Testis (tissue), 3 donors: ENCODE results near the gene SPATA32. TPM values are rescaled to one million over a fixed set of nuclear protein-coding genes. Genes with fewer than 3 reads are reported as not detected.
A peak's percentile ranks its signal among the peaks of the same experiment; 100 is the strongest.

ENCODE experiments used
- DNase-seq: peaks from one replicate; pipeline ENCODE4 v3.0.0-alpha.2; 2019
- H3K27ac ChIP-seq, 2 donors: fragments of 200-600 bp; sonication (generic); one replicate each; pipeline ENCODE4 v1.5.1; 2019
- H3K27me3 ChIP-seq: fragments of 200-600 bp; sonication (generic); one replicate; pipeline ENCODE4 v1.5.1; 2019
- H3K36me3 ChIP-seq: fragments of 200-600 bp; sonication (generic); one replicate; pipeline ENCODE4 v1.5.1; 2017; ENCODE audit warnings: low read depth; ENCODE audit errors: missing control alignments
- H3K4me1 ChIP-seq: fragments of 200-600 bp; sonication (generic); one replicate; pipeline ENCODE4 v1.5.1; 2019
- H3K4me3 ChIP-seq, 2 donors: fragments of 200-600 bp; sonication (generic); one replicate each; pipeline ENCODE4 v1.5.1; 2017 to 2019
- H3K9me3 ChIP-seq: fragments of 200-600 bp; sonication (generic); one replicate; pipeline ENCODE4 v1.5.1; 2017
- CTCF ChIP-seq, 3 experiments: fragments of 450-650 bp in 2 of 3; fragments of 200-600 bp in 1 of 3; sonication (generic) in 1 of 3; IDR thresholded peaks; one replicate each; pipeline ENCODE4 v1.5.1; 2016 to 2019; ENCODE audit warnings: antibody characterized with exemption in 3 of 3, mild to moderate bottlenecking in 2 of 3, moderate library complexity in 1 of 3
- POLR2A ChIP-seq: fragments of 450-650 bp; IDR thresholded peaks from one replicate; pipeline ENCODE4 v1.6.1; 2017; ENCODE audit warnings: antibody characterized with exemption, mild to moderate bottlenecking, moderate library complexity
- WGBS, 2 donors: methylation state at CpG; one replicate each; pipeline ENCODE4 v1.1.5; 2018; 5-methylcytosine and 5-hydroxymethylcytosine counted together
- intact Hi-C: fragments of 100-400 bp; cut with DNase I; formaldehyde crosslinking; loops from one replicate; pipeline ENCODE4 v1.15.1; 2023; ENCODE audit warnings: low total_unique reads
- polyA plus RNA-seq: library from polyadenylated mRNA; stranded (reverse); fragments of 350-450 nt; fragmentation: Illumina TruSeq; extraction: RNeasy Lipid Tissue Mini Kit (QIAGEN cat#74804); gene quantifications from one replicate; pipeline ENCODE4 v1.2.3, GENCODE V29; 2014; ENCODE audit warnings: low read depth, low replicate concordance; ENCODE audit not compliant: insufficient read depth
- total RNA-seq, 2 donors: library from RNA; depleted of rRNA; stranded (reverse); fragments of >200 nt; gene quantifications; one replicate each; pipeline ENCODE4 v1.2.3, GENCODE V29; 2016

The SPATA32 gene
- total and polyA plus RNA-seq, 3 donors from 2014 or later, result 15.5 to 72.0 (median 47.4) TPM

DNA sequence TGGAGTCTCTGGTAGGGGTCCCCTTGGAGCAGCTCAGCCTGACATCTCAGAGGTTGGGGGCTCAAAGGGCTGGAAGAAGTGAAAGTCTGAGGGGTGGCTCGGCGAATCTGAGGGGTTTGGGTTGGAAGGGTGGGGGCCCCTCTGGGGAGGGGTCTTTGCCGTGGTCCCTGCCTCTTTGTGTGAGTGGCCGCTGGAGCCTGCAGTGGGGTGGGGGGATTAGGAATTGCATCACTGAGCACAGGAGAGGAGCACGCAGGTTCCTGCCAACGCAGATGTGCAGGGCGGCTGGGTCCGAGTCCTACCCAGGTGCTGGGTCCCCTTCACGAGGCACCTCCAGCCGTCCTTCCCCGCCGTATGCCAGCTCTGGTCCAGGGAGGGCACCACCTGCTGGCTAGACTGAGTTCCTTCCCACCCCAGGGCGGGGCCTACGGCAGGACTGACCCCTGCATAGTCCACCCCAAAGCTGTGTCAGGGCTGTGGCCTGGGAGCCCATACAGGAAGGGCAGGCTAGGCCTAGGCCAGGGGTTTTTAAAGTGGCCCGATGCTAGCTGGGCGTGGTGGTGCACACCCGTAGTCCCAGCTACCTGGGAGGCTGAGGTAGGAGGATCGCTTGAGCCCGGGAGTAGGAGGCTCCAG, 30.3 kb downstream of the SPATA32 start:
- H3K9me3 ChIP-seq, result no peaks in the 10 kb centered on the region
- H3K4me1 ChIP-seq, result peaks cover 7% of the 10 kb centered on the region
- WGBS, 2 donors, result 84 to 90% methylated on average over 6 to 19 of the region's 19 CpGs
- no peaks in the 10 kb centered on the region for H3K36me3 ChIP-seq
- H3K27ac ChIP-seq, result no peak overlapping the region
- H3K27me3 ChIP-seq, result no peaks in the 10 kb centered on the region
- no peak overlapping the region for H3K4me3 ChIP-seq
- intact Hi-C loops, result loop anchor here (10.0 kb wide), 1 partner anchor 153 kb away; no protein-coding TSS in a partner anchor
- DNase-seq, result no peak
- TF ChIP-seq POLR2A (no peak), CTCF (IDR thresholded peaks at IDR 0.05) (no peak)

GRCh38 chr17:45230787-45231480, 31.0 kb downstream of the SPATA32 start:
- Histone ChIP-seq H3K36me3 (no peaks in the 10 kb centered on the region), H3K9me3 (no peaks in the 10 kb centered on the region), H3K4me3 (no peak overlapping the region), H3K27ac (no peak overlapping the region), H3K4me1 (peaks cover 10% of the 10 kb centered on the region), H3K27me3 (no peaks in the 10 kb centered on the region)
- intact Hi-C loops, result loop anchor here (10.0 kb wide), 1 partner anchor 154 kb away; no protein-coding TSS in a partner anchor
- TF ChIP-seq CTCF (IDR thresholded peaks at IDR 0.05) (no peak), POLR2A (no peak)
- no peak for DNase-seq
- 53 to 58% methylated on average over 6 to 12 of the region's 12 CpGs for WGBS, 2 donors

GRCh38 chr17:45230410-45230786, 31.5 kb downstream of the SPATA32 start:
- intact Hi-C loops, result loop anchor here (10.0 kb wide), 1 partner anchor 154 kb away; no protein-coding TSS in a partner anchor
- H3K27ac ChIP-seq, result no peak overlapping the region

DNA sequence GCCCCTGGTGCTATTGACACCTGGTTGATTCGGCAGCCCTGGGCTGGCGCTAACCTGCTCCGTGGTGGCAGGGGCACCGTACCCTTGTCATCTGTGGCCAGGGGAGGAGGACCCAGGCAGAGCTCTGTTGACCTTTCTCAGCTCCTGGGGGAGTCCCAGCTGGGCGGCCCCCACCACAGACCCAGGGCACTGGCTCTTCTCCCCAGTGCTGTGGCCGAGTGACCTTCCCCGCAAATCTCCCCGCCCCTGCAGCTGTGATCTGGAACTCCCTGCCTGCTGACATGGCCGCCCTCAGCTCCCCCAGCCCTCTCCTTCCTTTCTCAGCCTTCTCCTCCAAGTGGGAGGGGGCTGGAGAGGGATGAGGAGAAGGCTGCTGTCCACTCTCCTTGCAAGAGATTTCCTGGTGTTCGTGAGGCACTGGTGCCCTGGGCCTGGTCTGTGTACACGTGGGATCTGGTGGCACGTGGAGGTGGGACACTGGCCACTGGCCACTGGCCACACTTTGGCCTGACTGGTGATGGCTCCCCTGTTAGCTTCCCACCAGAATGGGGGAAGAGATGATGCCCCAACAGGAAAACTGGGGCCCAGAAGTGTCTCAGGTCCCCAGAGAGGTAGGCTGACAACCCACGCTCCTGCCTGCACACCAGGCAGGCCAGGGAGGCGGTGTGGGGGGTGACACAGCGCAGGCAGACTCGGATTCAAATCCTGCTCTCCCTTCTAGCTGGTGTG, 32.0 kb downstream of the SPATA32 start:
- no peak for DNase-seq
- Histone ChIP-seq H3K9me3 (no peaks in the 10 kb centered on the region), H3K4me1 (peaks cover 10% of the 10 kb centered on the region), H3K27ac (peak overlapping the region in 1 of 2 donors; percentile 24), H3K36me3 (no peaks in the 10 kb centered on the region), H3K4me3 (no peak overlapping the region), H3K27me3 (no peaks in the 10 kb centered on the region)
- 83 to 94% methylated on average over 6 to 14 of the region's 16 CpGs for WGBS, 2 donors
- intact Hi-C loops, result loop anchor here (10.0 kb wide), 1 partner anchor 155 kb away; no protein-coding TSS in a partner anchor
- TF ChIP-seq POLR2A, result no peak

More at GRCh38 chr17:45230410-45230786, 31.5 kb downstream of the SPATA32 start:
- no peak for DNase-seq
- Histone ChIP-seq H3K9me3 (no peaks in the 10 kb centered on the region), H3K4me1 (peaks cover 10% of the 10 kb centered on the region), H3K4me3 (no peak overlapping the region), H3K36me3 (no peaks in the 10 kb centered on the region), H3K27me3 (no peaks in the 10 kb centered on the region)
- TF ChIP-seq POLR2A (no peak), CTCF (IDR thresholded peaks at IDR 0.05) (no peak)
- WGBS, 2 donors, result 88 to 90% methylated on average over 2 to 4 of the region's 4 CpGs
